ENCODE measurements around the gene PC.

DNA sequence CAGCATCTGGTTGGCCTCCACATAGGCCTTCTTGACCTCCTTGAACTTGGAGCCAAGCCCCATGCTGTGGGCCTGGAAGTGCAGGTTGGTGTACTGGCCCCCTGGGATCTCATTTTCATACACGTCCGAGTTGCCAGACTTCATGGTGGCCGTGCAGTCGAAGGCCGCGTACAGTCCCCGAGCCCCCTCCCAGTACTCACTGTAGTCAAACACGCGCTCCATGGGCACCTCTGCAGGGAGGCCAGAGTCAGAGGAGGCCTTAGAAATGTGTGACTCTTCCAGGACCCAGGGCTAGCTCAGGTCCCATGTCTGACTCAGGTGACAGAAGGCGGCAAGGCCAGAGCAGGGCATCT, 108.0 kb downstream of the PC start:
- TF ChIP-seq, protein P1, sequence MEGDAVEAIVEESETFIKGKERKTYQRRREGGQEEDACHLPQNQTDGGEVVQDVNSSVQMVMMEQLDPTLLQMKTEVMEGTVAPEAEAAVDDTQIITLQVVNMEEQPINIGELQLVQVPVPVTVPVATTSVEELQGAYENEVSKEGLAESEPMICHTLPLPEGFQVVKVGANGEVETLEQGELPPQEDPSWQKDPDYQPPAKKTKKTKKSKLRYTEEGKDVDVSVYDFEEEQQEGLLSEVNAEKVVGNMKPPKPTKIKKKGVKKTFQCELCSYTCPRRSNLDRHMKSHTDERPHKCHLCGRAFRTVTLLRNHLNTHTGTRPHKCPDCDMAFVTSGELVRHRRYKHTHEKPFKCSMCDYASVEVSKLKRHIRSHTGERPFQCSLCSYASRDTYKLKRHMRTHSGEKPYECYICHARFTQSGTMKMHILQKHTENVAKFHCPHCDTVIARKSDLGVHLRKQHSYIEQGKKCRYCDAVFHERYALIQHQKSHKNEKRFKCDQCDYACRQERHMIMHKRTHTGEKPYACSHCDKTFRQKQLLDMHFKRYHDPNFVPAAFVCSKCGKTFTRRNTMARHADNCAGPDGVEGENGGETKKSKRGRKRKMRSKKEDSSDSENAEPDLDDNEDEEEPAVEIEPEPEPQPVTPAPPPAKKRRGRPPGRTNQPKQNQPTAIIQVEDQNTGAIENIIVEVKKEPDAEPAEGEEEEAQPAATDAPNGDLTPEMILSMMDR (IDR thresholded peaks at IDR 0.05) = no peak
- no peak for TF ChIP-seq POLR2A (IDR thresholded peaks at IDR 0.05)

Data from heart left ventricle (tissue), 13 donors.